ENCODE results near the gene MT1E.

The MT1E gene

GRCh38 chr16:56643833-56644232 lies 18.3 kb downstream of the MT1E start:
- TF ChIP-seq, protein P1, sequence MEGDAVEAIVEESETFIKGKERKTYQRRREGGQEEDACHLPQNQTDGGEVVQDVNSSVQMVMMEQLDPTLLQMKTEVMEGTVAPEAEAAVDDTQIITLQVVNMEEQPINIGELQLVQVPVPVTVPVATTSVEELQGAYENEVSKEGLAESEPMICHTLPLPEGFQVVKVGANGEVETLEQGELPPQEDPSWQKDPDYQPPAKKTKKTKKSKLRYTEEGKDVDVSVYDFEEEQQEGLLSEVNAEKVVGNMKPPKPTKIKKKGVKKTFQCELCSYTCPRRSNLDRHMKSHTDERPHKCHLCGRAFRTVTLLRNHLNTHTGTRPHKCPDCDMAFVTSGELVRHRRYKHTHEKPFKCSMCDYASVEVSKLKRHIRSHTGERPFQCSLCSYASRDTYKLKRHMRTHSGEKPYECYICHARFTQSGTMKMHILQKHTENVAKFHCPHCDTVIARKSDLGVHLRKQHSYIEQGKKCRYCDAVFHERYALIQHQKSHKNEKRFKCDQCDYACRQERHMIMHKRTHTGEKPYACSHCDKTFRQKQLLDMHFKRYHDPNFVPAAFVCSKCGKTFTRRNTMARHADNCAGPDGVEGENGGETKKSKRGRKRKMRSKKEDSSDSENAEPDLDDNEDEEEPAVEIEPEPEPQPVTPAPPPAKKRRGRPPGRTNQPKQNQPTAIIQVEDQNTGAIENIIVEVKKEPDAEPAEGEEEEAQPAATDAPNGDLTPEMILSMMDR (IDR thresholded peaks at IDR 0.05; ENCODE audit: low read depth, low read length, missing control alignments) = no peak
- DNase-seq (ENCODE audit: extremely low read depth, low read depth) = no peak
- H3K4me3 ChIP-seq (replicated peaks; ENCODE audit: low read depth, low read length) = no peak overlapping the region

- DNase-seq (ENCODE audit: extremely low read depth, low read depth) = no peak
- TF ChIP-seq, protein P1 (IDR thresholded peaks at IDR 0.05; ENCODE audit: low read depth, low read length, missing control alignments) = no peak
- H3K4me3 ChIP-seq (replicated peaks; ENCODE audit: low read depth, low read length) = no peak overlapping the region
Measured at GRCh38 chr16:56645311-56645710, 19.7 kb downstream of the MT1E start.

- no peak overlapping the region for H3K4me3 ChIP-seq (replicated peaks; ENCODE audit: low read depth, low read length)
- no peak for DNase-seq (ENCODE audit: extremely low read depth, low read depth)
- TF ChIP-seq, protein P1 (IDR thresholded peaks at IDR 0.05; ENCODE audit: low read depth, low read length, missing control alignments) = no peak
Measured at GRCh38 chr16:56645838-56646237, 20.3 kb downstream of the MT1E start.

GRCh38 chr16:56647641-56648431 lies 22.3 kb downstream of the MT1E start:
- TF ChIP-seq, protein P1 (IDR thresholded peaks at IDR 0.05; ENCODE audit: low read depth, low read length, missing control alignments) = no peak
- DNase-seq (ENCODE audit: extremely low read depth, low read depth) = no peak
- H3K4me3 ChIP-seq (replicated peaks; ENCODE audit: low read depth, low read length) = no peak overlapping the region

DNA sequence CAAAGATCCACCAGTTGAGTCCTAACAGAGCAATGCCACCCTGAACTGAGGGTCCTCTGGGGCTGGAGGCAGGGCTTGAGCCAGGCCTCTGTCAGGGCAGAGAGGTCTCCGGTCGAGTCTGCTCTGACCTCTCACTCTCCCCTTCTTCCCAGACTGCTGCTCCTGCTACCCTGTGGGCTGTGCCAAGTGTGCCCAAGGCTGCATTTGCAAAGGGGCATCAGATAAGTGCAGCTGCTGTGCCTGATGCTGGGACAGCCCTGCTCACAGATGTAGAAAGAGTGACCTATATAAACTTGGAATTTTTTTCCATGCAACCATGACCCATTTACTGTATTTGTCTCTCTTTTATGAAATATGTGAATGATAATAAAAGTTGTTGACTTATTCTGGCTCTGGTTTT lies 23.7 kb downstream of the MT1E start:
- H3K4me3 ChIP-seq (replicated peaks; ENCODE audit: low read depth, low read length) = no peak overlapping the region
- TF ChIP-seq, protein P1 (IDR thresholded peaks at IDR 0.05; ENCODE audit: low read depth, low read length, missing control alignments) = no peak
- no peak for DNase-seq (ENCODE audit: extremely low read depth, low read depth)

- no peak overlapping the region for H3K4me3 ChIP-seq (replicated peaks; ENCODE audit: low read depth, low read length)
- no peak for DNase-seq (ENCODE audit: extremely low read depth, low read depth)
- TF ChIP-seq, protein P1 (IDR thresholded peaks at IDR 0.05; ENCODE audit: low read depth, low read length, missing control alignments) = no peak
Measured at GRCh38 chr16:56649820-56650219, 24.2 kb downstream of the MT1E start.

Data from HFF-Myc (cell line).